Ovary (tissue), 3 donors: ENCODE measurements around the gene ZCCHC17.

Experiments
- POLR2A ChIP-seq: fragments of 450-650 bp; IDR thresholded peaks from one replicate; pipeline ENCODE4 v1.6.1; 2017; ENCODE audit warnings: antibody characterized with exemption, mild to moderate bottlenecking, moderate library complexity
- TF ChIP-seq, protein P1 (sequence below), 3 donors: fragments of 450-650 bp in 2 of 3; fragments of 200-600 bp in 1 of 3; IDR thresholded peaks; one replicate each; pipeline versions ENCODE4 v1.5.1 to v1.8.0; 2016 to 2022; ENCODE audit warnings: antibody characterized with exemption in 3 of 3, mild to moderate bottlenecking in 1 of 3
- donor health status: DM: no; HTN: no; CAD: no.

DNA sequence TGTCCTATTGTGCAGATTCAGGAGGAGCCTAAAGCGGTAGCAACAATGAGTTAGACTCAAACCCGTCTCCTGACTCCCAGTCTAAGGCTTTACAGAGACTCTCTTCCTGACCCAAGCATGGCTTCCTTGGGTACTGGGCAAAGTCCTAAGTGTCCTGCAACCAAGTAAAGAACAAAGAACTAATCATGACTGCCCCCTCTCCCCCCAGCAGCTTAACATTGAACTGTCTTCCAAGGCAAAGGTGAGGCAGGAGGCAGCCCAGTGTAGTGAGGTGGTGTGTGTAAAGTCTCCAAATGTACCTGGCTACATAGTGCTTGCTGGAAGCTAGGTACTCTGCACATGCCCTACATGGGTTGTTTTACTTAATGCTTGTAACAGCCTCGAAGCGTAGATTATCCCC is 73.7 kb downstream of the ZCCHC17 start:
- TF ChIP-seq POLR2A = no peak
- TF ChIP-seq, protein P1, sequence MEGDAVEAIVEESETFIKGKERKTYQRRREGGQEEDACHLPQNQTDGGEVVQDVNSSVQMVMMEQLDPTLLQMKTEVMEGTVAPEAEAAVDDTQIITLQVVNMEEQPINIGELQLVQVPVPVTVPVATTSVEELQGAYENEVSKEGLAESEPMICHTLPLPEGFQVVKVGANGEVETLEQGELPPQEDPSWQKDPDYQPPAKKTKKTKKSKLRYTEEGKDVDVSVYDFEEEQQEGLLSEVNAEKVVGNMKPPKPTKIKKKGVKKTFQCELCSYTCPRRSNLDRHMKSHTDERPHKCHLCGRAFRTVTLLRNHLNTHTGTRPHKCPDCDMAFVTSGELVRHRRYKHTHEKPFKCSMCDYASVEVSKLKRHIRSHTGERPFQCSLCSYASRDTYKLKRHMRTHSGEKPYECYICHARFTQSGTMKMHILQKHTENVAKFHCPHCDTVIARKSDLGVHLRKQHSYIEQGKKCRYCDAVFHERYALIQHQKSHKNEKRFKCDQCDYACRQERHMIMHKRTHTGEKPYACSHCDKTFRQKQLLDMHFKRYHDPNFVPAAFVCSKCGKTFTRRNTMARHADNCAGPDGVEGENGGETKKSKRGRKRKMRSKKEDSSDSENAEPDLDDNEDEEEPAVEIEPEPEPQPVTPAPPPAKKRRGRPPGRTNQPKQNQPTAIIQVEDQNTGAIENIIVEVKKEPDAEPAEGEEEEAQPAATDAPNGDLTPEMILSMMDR (IDR thresholded peaks at IDR 0.05) = no peak
